GM21825 (cell line): Measurements from ENCODE around the gene ZNF800.

ENCODE experiments used
- ATAC-seq: cut with Tn5 transposase; IDR thresholded peaks from one replicate; pipeline ENCODE4 v1.9.1; 2021; ENCODE audit warnings: mild to moderate bottlenecking, moderate library complexity; ENCODE audit not compliant: unreplicated experiment

Gene ZNF800

GRCh38 chr7:127350586-127350985, 41.9 kb downstream of the ZNF800 start:
- no peak for ATAC-seq

GRCh38 chr7:127349881-127350280, 42.6 kb downstream of the ZNF800 start:
- ATAC-seq, result no peak

DNA sequence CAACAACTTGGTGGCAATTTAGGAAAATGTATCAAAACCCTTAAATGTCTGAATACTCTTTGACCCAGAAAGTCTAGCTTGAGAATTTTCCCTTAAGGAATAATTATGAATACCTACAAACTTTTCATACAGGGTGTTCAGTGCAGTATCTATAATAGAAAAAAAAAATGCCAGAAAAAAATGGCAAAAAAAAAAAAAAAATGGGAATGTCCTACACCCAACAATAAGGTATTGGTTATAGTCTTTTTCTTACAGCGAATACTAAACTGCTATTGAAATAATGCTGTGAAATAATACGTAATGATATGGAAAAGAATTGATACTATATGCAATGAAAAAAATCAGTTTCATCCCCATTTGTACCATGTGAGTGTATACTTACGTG, 44.3 kb downstream of the ZNF800 start:
- no peak for ATAC-seq

GRCh38 chr7:127347567-127348246, 44.8 kb downstream of the ZNF800 start:
- ATAC-seq, result peak; percentile 98

GRCh38 chr7:127346575-127347256, 45.8 kb downstream of the ZNF800 start:
- no peak for ATAC-seq

DNA sequence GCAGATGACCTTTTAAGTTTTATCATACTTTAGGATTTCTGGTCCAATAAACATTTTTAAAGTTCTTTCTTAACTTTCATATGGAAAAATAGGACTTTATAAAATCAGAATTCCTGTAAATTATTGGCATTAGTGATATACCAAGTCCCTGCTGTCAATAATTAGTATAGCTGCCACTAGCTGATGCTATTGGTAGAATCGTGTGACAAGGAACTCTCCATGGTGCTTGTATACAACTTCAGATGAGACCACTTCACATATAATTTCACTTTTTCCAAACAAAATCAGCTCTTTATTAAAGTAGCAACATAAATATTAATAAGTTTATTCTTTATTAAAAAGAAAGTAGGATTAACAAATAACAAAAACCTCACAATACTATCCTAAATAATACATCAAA, 49.9 kb downstream of the ZNF800 start:
- no peak for ATAC-seq

DNA sequence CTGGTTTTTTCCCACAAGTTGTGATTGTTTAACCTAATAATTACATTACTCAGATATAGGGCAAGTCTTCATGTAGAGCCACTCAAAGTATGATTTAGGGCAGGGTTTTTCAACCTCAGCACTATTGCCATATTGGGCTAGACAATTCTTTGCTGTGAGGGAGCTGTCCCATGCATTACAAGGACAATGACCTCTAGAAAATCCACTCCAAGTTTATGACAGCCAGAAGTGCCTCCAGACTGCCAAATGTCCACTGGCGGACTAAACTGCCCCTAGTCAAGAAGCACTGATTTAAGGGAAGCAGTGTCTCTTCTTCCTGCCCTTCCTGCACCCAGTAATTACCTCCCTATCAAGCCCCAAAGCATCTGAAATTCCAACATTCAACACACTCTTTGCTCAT, 54.4 kb downstream of the ZNF800 start:
- no peak for ATAC-seq

- ATAC-seq, result no peak
Observed at GRCh38 chr7:127337581-127337980, 54.9 kb downstream of the ZNF800 start.

- no peak for ATAC-seq
Observed at GRCh38 chr7:127336458-127336857, 56.0 kb downstream of the ZNF800 start.

DNA sequence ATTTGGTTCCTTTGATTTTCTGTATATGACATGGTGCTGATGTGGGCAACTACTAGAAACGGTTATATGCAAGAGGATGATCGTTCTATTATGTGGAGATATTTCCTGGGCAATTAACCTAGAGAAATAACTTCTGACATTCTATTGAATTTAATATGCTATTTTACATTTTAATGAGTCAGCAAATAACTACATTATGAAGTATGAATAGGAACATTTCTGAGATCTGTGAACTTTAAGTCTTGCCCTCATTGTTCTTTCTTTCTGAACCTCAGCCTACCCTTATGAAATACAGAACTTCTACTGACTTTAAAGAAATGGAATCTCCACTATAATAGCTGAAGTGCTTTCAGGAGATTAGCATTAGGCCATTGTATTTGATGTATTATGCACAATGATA, 59.6 kb downstream of the ZNF800 start:
- no peak for ATAC-seq

DNA sequence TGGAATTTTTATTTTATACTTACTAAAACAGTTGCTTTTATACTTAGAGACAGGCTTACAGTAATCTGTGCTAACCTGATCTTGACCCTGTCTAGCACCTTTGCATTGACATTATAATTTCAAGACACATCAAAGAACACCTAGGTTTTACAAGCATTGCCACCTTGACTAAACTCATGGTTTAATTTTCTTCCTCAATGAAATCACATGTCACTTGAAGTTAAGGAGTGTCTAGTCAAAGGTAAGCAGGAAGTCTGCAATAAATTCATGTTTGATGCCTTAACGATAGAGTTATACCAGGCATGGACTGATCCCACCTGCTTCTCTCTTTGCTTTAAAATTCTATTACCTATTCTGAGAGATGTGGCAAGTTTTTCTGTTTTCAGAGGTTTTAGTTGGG, 62.4 kb downstream of the ZNF800 start:
- ATAC-seq, result no peak

DNA sequence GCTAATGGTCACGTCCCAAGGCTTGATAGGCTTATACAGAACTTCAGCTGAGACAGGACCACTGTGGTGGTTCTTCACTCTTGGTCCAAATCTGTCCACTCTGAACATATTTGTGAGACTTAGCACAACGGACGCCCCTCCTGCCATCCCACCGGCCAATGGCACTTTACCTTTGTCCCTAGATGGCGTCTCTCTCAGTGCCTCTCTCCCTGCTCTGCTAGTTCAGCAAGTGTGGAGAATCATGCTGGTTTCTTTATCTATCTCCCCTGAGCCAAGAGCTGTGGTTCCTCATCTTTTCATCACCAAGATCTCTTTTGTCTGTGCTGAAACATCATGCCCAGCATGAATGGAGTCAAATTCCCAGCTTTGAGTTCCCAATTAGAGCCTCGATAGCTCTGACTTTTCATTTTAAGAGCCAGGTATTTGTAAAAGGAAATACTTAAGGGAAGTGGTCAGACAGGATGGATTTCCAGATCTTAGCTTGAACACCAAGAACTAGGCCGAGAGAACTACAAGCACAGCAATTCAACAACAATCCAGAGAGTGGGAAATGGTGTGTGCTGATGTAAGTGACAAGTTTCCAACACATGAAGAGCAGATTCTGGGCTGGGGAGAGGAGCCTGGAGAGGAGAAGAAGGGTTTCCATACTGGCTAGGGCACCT, 69.5 kb downstream of the ZNF800 start:
- no peak for ATAC-seq

DNA sequence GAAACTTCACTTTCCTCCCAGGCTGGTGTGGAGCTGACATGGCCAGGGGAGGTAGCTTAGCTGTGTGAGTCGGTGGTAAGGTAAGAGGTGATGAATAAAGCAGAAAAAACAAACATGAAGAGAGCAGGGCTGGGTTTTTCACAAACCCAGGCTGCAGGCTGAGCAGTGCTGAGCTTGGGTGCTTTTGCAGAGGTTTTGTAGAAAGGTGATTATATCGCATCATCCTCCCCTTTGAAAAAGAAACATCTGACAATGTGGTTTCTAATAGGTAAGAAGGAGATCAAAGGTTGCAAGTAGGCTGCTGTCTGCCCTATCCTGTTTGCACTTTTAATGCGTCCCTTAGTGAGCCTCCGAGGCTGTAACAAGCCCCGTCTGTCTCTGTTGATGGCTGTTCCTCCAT, 70.2 kb downstream of the ZNF800 start:
- no peak for ATAC-seq

- ATAC-seq, result no peak
Observed at GRCh38 chr7:127320974-127321373, 71.5 kb downstream of the ZNF800 start.
